ENCODE data around the gene FMO5.
"Not testable (repeated sequence)": the region's sequence is repeated elsewhere in the genome, so short reads cannot be mapped to it uniquely, and the experiment has no call there.

FMO5 gene

GRCh38 chr1:147238053-147238902 is 13.1 kb upstream of the FMO5 start:
- TF ChIP-seq, protein P1, sequence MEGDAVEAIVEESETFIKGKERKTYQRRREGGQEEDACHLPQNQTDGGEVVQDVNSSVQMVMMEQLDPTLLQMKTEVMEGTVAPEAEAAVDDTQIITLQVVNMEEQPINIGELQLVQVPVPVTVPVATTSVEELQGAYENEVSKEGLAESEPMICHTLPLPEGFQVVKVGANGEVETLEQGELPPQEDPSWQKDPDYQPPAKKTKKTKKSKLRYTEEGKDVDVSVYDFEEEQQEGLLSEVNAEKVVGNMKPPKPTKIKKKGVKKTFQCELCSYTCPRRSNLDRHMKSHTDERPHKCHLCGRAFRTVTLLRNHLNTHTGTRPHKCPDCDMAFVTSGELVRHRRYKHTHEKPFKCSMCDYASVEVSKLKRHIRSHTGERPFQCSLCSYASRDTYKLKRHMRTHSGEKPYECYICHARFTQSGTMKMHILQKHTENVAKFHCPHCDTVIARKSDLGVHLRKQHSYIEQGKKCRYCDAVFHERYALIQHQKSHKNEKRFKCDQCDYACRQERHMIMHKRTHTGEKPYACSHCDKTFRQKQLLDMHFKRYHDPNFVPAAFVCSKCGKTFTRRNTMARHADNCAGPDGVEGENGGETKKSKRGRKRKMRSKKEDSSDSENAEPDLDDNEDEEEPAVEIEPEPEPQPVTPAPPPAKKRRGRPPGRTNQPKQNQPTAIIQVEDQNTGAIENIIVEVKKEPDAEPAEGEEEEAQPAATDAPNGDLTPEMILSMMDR (IDR thresholded peaks at IDR 0.05; ENCODE audit: low read depth, low read length) = no peak
- no peak overlapping the region for H3K4me3 ChIP-seq (ENCODE audit: low read depth, low read length)

GRCh38 chr1:147236959-147237791 is 12.0 kb upstream of the FMO5 start:
- TF ChIP-seq, protein P1 (IDR thresholded peaks at IDR 0.05; ENCODE audit: low read depth, low read length) = no peak
- no peak overlapping the region for H3K4me3 ChIP-seq (ENCODE audit: low read depth, low read length)

GRCh38 chr1:147236448-147236847 is 11.3 kb upstream of the FMO5 start:
- no peak overlapping the region for H3K4me3 ChIP-seq (ENCODE audit: low read depth, low read length)
- TF ChIP-seq, protein P1 (IDR thresholded peaks at IDR 0.05; ENCODE audit: low read depth, low read length) = no peak

- TF ChIP-seq, protein P1 (IDR thresholded peaks at IDR 0.05; ENCODE audit: low read depth, low read length) = no peak
- no peak overlapping the region for H3K4me3 ChIP-seq (ENCODE audit: low read depth, low read length)
Observed at GRCh38 chr1:147235822-147236221, 10.7 kb upstream of the FMO5 start.

- not testable (repeated sequence) for H3K4me3 ChIP-seq (ENCODE audit: low read depth, low read length)
Observed at GRCh38 chr1:147233903-147234302, 8.8 kb upstream of the FMO5 start.

- H3K4me3 ChIP-seq (ENCODE audit: low read depth, low read length) = not testable (repeated sequence)
Observed at GRCh38 chr1:147231032-147231431, 5.9 kb upstream of the FMO5 start.

- TF ChIP-seq, protein P1 (IDR thresholded peaks at IDR 0.05; ENCODE audit: low read depth, low read length) = no peak
- H3K4me3 ChIP-seq (ENCODE audit: low read depth, low read length) = no peak overlapping the region
Observed at GRCh38 chr1:147223740-147224615, 1.2 kb downstream of the FMO5 start.
